Measurements from ENCODE around the gene PAFAH1B1.

GRCh38 chr17:2704031-2704889 is 110.8 kb downstream of the PAFAH1B1 start:
- TF ChIP-seq POLR2AphosphoS5 (IDR thresholded peaks at IDR 0.05; ENCODE audit: low read depth) (no peak), CTCF (conservative IDR thresholded peaks at IDR 0.05; ENCODE audit: low read depth in 2 of 2) (no peak)

Measured in GM23338 (cell line).